HCT116 (cell line): Measurements from ENCODE around the gene UPF1. TPM values are rescaled to one million over a fixed set of nuclear protein-coding genes. Genes with fewer than 3 reads are reported as not detected.

Experiments used
- ATAC-seq: fragments of 200-7000 bp; cut with Tn5 transposase; 2 replicates; pipeline ENCODE4 v1.9.1; 2020; ENCODE audit warnings: mild to moderate bottlenecking, moderate library complexity
- BruUV-seq: library from RNA; stranded (reverse); fragments of 400-500 nt; replicated peaks from 2 replicates; lab custom pipeline; 2021; lab: Mats Ljungman, UMichigan
- CTCF ChIA-PET: fragments of 300-600 bp; sonication (Branson Sonifier 250); formaldehyde crosslinking; loops from one replicate; lab custom pipeline; 2021; ENCODE audit warnings: antibody characterized with exemption; lab: Charles Lee
- POLR2A ChIA-PET: fragments of 300-600, 350-600 bp; sonication (Branson Sonifier 250); formaldehyde crosslinking; loops from one replicate; lab custom pipeline; 2021; ENCODE audit warnings: antibody characterized with exemption; lab: Charles Lee
- RAD21 ChIA-PET, 2 experiments: fragments of 300-600 bp; sonication (Branson Sonifier 250); formaldehyde crosslinking; loops; one replicate each; lab custom pipeline; 2023; ENCODE audit warnings: low total read pairs in 2 of 2; ENCODE audit not compliant: uncharacterized antibody in 2 of 2, unreplicated experiment in 2 of 2, low non-redundant PET in 1 of 2; lab: Charles Lee
- DNase-seq: peaks from one replicate; pipeline ENCODE4 v3.0.0-alpha.2; 2010; ENCODE audit warnings: low read depth, low spot score
- H2AFZ ChIP-seq: fragments of 200-600 bp; shearing (Covaris generic), sonication (generic); 2 replicates; pipeline ENCODE4 v1.6.1; 2017; ENCODE audit warnings: low read depth, mixed run types, mixed read lengths, antibody characterized with exemption, low read length; ENCODE audit not compliant: poor library complexity, severe bottlenecking
- H3K27ac ChIP-seq: 2 replicates; pipeline ENCODE4 v1.5.1; 2012; ENCODE audit warnings: low read depth, low read length
- H3K27me3 ChIP-seq: fragments of 200-600 bp; sonication (generic); 2 replicates; pipeline ENCODE4 v1.6.1; 2016; ENCODE audit warnings: mixed run types, low read length, mixed read lengths; ENCODE audit not compliant: insufficient read depth
- H3K36me3 ChIP-seq, 2 experiments: fragments of 200-500 bp in 1 of 2; fragments of 200-600 bp in 1 of 2; sonication (Bioruptor generic) in 1 of 2; sonication (generic) in 1 of 2; 2 replicates each; pipeline versions ENCODE4 v1.5.1 to v1.6.1; 2014 to 2016; ENCODE audit warnings: low read length in 2 of 2, inconsistent platforms in 1 of 2, mixed read lengths in 1 of 2, mixed run types in 1 of 2; ENCODE audit not compliant: insufficient read depth in 2 of 2, control insufficient read depth in 1 of 2
- H3K4me1 ChIP-seq, 2 experiments: fragments of 200-600 bp in 1 of 2; sonication (generic) in 1 of 2; 2 replicates each; pipeline versions ENCODE4 v1.5.1 to v1.6.1; 2012 to 2017; ENCODE audit warnings: low read length in 2 of 2, inconsistent platforms in 1 of 2, mild to moderate bottlenecking in 1 of 2, mixed read lengths in 1 of 2, mixed run types in 1 of 2, moderate library complexity in 1 of 2; ENCODE audit not compliant: insufficient read depth in 2 of 2, control insufficient read depth in 1 of 2
- H3K4me2 ChIP-seq: fragments of 200-600 bp; sonication (generic); 2 replicates; pipeline ENCODE4 v1.6.1; 2017; ENCODE audit warnings: mixed run types, low read length, mixed read lengths
- H3K4me3 ChIP-seq, 2 experiments: fragments of 200-600 bp in 1 of 2; sonication (generic) in 1 of 2; replicated peaks in 1 of 2; 2 replicates each; pipeline ENCODE4 v1.5.1; 2011 to 2016; ENCODE audit warnings: low read length in 2 of 2, control low read depth in 1 of 2, low read depth in 1 of 2, mild to moderate bottlenecking in 1 of 2, mixed read lengths in 1 of 2, mixed run types in 1 of 2
- H3K79me2 ChIP-seq: fragments of 200-600 bp; sonication (generic); 2 replicates; pipeline ENCODE4 v1.6.1; 2017; ENCODE audit warnings: mild to moderate bottlenecking, mixed run types, low read length, moderate library complexity, mixed read lengths; ENCODE audit not compliant: insufficient read depth
- H3K9ac ChIP-seq: fragments of 200-600 bp; sonication (generic); 2 replicates; pipeline ENCODE4 v1.6.1; 2016; ENCODE audit warnings: low read length, mixed read lengths
- H3K9me2 ChIP-seq: fragments of 200-600 bp; sonication (generic), shearing (Covaris generic); 2 replicates; pipeline ENCODE4 v1.6.1; 2017; ENCODE audit warnings: mixed run types, mild to moderate bottlenecking, moderate library complexity; ENCODE audit not compliant: insufficient read depth
- H3K9me3 ChIP-seq, 2 experiments: fragments of 200-500 bp in 1 of 2; fragments of 200-600 bp in 1 of 2; sonication (Bioruptor generic) in 1 of 2; sonication (generic) in 1 of 2; 2 replicates each; pipeline ENCODE4 v1.6.1; 2014 to 2017; ENCODE audit warnings: low read length in 2 of 2, mixed read lengths in 2 of 2, inconsistent platforms in 1 of 2, low read depth in 1 of 2, mild to moderate bottlenecking in 1 of 2, mixed run types in 1 of 2, moderate library complexity in 1 of 2; ENCODE audit not compliant: control insufficient read depth in 1 of 2, insufficient read depth in 1 of 2
- H4K20me1 ChIP-seq: fragments of 200-600 bp; sonication (generic), shearing (Covaris generic); 2 replicates; pipeline ENCODE4 v1.6.1; 2017; ENCODE audit warnings: mixed run types, mild to moderate bottlenecking, moderate library complexity; ENCODE audit not compliant: insufficient read depth
- CBX3 ChIP-seq: IDR thresholded peaks from 2 replicates; pipeline ENCODE4 v1.6.1; 2012; ENCODE audit warnings: low read depth
- EGR1 ChIP-seq: IDR thresholded peaks from 2 replicates; pipeline ENCODE4 v1.6.1; 2012; ENCODE audit warnings: low read depth
- ELF1 ChIP-seq: IDR thresholded peaks from 2 replicates; pipeline ENCODE4 v1.6.1; 2012; ENCODE audit warnings: low read depth, borderline replicate concordance
- EZH2phosphoT487 ChIP-seq: fragments of 200-600 bp; IDR thresholded peaks from 2 replicates; pipeline ENCODE4 v1.6.1; 2018; ENCODE audit warnings: antibody characterized with exemption, borderline replicate concordance
- FOSL1 ChIP-seq: IDR thresholded peaks from 2 replicates; pipeline ENCODE4 v1.6.1; 2012; ENCODE audit warnings: low read depth
- JUND ChIP-seq: IDR thresholded peaks from 2 replicates; pipeline ENCODE4 v1.6.1; 2012
- POLR2A ChIP-seq: IDR thresholded peaks from 2 replicates; pipeline ENCODE4 v1.7.0; 2011; ENCODE audit warnings: borderline replicate concordance; ENCODE audit not compliant: insufficient read depth, insufficient read length; ENCODE audit errors: extremely low read depth
- RAD21 ChIP-seq: IDR thresholded peaks from 2 replicates; pipeline ENCODE4 v1.6.1; 2012; ENCODE audit warnings: low read depth, mild to moderate bottlenecking
- REST ChIP-seq: IDR thresholded peaks from 2 replicates; pipeline ENCODE4 v1.6.1; 2012; ENCODE audit warnings: low read depth
- YY1 ChIP-seq: IDR thresholded peaks from 2 replicates; pipeline ENCODE4 v1.6.1; 2011; ENCODE audit warnings: low read length, low read depth, moderate library complexity, mild to moderate bottlenecking; ENCODE audit not compliant: insufficient replicate concordance; ENCODE audit errors: extremely low read depth
- ZFX ChIP-seq: fragments of 450-650 bp; IDR thresholded peaks from 2 replicates; pipeline ENCODE4 v1.6.1; 2017
- intact Hi-C: fragments of 100-400 bp; cut with micrococcal nuclease; formaldehyde crosslinking; loops from 2 replicates; pipeline ENCODE4 v1.10.0; 2022
- total RNA-seq: library from RNA; stranded (reverse); gene quantifications from one replicate; pipeline ENCODE4 v1.2.1, GENCODE V29; 2021; ENCODE audit not compliant: unreplicated experiment
- TF ChIP-seq, protein P1 (sequence below), 3 experiments: fragments of 200-600 bp in 1 of 3; sonication (generic) in 1 of 3; IDR thresholded peaks in 2 of 3; conservative IDR thresholded peaks in 1 of 3; 2 replicates each; pipeline ENCODE4 v1.5.1; 2012 to 2017; ENCODE audit warnings: low read depth in 2 of 3, low read length in 2 of 3, antibody characterized with exemption in 1 of 3, borderline replicate concordance in 1 of 3, control low read depth in 1 of 3, mild to moderate bottlenecking in 1 of 3, mixed read lengths in 1 of 3, mixed run types in 1 of 3, moderate library complexity in 1 of 3; ENCODE audit not compliant: insufficient read depth in 1 of 3
- TF ChIP-seq, protein P2 (sequence below): IDR thresholded peaks from 2 replicates; pipeline ENCODE4 v1.6.1; 2012
- TF ChIP-seq, protein P3 (sequence below): IDR thresholded peaks from 2 replicates; pipeline ENCODE4 v1.6.1; 2011; ENCODE audit warnings: mild to moderate bottlenecking, low read length, moderate library complexity; ENCODE audit not compliant: insufficient replicate concordance; ENCODE audit errors: extremely low read depth

UPF1 gene
- total RNA-seq, 1 experiment from 2014 or later: 78.5 TPM

- TF ChIP-seq ZFX: no peak
- TF ChIP-seq, protein P1, sequence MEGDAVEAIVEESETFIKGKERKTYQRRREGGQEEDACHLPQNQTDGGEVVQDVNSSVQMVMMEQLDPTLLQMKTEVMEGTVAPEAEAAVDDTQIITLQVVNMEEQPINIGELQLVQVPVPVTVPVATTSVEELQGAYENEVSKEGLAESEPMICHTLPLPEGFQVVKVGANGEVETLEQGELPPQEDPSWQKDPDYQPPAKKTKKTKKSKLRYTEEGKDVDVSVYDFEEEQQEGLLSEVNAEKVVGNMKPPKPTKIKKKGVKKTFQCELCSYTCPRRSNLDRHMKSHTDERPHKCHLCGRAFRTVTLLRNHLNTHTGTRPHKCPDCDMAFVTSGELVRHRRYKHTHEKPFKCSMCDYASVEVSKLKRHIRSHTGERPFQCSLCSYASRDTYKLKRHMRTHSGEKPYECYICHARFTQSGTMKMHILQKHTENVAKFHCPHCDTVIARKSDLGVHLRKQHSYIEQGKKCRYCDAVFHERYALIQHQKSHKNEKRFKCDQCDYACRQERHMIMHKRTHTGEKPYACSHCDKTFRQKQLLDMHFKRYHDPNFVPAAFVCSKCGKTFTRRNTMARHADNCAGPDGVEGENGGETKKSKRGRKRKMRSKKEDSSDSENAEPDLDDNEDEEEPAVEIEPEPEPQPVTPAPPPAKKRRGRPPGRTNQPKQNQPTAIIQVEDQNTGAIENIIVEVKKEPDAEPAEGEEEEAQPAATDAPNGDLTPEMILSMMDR (IDR thresholded peaks at IDR 0.05 in 2 of 3, conservative IDR thresholded peaks at IDR 0.05 in 1 of 3; ENCODE audit: borderline replicate concordance in 1 of 3, insufficient read depth in 1 of 3, low read depth in 2 of 3, low read length in 2 of 3): no peak
- TF ChIP-seq EGR1: no peak
- TF ChIP-seq, protein P2, sequence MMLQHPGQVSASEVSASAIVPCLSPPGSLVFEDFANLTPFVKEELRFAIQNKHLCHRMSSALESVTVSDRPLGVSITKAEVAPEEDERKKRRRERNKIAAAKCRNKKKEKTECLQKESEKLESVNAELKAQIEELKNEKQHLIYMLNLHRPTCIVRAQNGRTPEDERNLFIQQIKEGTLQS: no peak
- TF ChIP-seq ELF1: no peak
- no peak for TF ChIP-seq FOSL1
- TF ChIP-seq POLR2A: no peak
- TF ChIP-seq YY1: no peak
- TF ChIP-seq, protein P3, sequence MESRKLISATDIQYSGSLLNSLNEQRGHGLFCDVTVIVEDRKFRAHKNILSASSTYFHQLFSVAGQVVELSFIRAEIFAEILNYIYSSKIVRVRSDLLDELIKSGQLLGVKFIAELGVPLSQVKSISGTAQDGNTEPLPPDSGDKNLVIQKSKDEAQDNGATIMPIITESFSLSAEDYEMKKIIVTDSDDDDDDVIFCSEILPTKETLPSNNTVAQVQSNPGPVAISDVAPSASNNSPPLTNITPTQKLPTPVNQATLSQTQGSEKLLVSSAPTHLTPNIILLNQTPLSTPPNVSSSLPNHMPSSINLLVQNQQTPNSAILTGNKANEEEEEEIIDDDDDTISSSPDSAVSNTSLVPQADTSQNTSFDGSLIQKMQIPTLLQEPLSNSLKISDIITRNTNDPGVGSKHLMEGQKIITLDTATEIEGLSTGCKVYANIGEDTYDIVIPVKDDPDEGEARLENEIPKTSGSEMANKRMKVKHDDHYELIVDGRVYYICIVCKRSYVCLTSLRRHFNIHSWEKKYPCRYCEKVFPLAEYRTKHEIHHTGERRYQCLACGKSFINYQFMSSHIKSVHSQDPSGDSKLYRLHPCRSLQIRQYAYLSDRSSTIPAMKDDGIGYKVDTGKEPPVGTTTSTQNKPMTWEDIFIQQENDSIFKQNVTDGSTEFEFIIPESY: no peak
- no peak for TF ChIP-seq REST
- TF ChIP-seq RAD21: no peak
- no peak for TF ChIP-seq CBX3
- no peak for TF ChIP-seq JUND
- no peak for TF ChIP-seq EZH2phosphoT487
- no peak overlapping the region for H3K9ac ChIP-seq
- no peaks in the 10 kb centered on the region for H3K9me3 ChIP-seq
- intact Hi-C loops: no loop called here
- H3K36me3 ChIP-seq: no peaks in the 10 kb centered on the region
- ChIA-PET CTCF (no interaction called here), RAD21 (interaction anchor here in 1 of 2 experiments (0.7 kb wide), 1 partner anchor 58 kb away, joined by 3 read pairs; no protein-coding TSS in a partner anchor), POLR2A (no interaction called here)
- H3K9me2 ChIP-seq: no peaks in the 10 kb centered on the region
- H3K4me1 ChIP-seq: peaks cover 5 to 10% of the 10 kb centered on the region in 2 experiments; a peak in 1 of 4 replicates
- ATAC-seq (no peak), DNase-seq (no peak)
- no peak overlapping the region for H2AFZ ChIP-seq
- no peaks in the 10 kb centered on the region for H4K20me1 ChIP-seq
- H3K27ac ChIP-seq: no peak overlapping the region
- no peak overlapping the region for H3K4me3 ChIP-seq
- H3K27me3 ChIP-seq: no peaks in the 10 kb centered on the region
- H3K4me2 ChIP-seq: no peak overlapping the region
- BruUV-seq: no TSS peak
- no peaks in the 10 kb centered on the region for H3K79me2 ChIP-seq
Observed at GRCh38 chr19:18794029-18794313, 37.8 kb upstream of the UPF1 start.
